Measurements from ENCODE around the gene DUOXA1.

DNA sequence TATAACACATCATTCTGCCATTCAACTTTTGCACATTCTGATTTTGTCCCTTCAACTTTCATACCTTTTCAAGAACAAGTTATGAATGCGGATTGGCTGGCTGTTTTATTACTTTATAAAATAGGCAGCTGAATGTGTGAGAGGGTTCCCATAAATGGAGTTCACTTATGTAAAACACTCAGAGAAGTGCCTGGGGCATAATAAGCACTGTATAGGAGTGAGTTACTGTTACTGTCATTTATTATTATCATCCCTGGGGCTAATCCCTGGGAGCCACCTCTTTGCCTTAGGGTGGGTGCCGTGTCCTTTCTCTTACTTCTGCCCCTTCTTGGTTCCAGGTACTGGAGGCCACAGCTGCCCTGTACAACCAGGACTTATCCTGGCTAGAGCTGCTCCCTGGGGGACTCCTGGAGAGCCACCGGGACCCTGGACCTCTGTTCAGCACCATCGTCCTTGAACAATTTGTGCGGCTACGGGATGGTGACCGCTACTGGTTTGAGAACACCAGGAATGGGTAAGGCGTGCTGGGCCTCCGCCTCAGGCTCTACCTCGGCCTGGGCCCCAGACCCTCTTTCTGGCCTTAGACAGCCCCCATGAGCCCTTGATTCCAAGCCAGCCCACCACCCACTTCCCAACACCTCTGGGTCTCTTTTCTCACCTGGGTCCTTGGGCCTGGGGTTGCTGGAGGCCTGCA lies 11.0 kb upstream of the DUOXA1 start:
- TF ChIP-seq, protein P1, sequence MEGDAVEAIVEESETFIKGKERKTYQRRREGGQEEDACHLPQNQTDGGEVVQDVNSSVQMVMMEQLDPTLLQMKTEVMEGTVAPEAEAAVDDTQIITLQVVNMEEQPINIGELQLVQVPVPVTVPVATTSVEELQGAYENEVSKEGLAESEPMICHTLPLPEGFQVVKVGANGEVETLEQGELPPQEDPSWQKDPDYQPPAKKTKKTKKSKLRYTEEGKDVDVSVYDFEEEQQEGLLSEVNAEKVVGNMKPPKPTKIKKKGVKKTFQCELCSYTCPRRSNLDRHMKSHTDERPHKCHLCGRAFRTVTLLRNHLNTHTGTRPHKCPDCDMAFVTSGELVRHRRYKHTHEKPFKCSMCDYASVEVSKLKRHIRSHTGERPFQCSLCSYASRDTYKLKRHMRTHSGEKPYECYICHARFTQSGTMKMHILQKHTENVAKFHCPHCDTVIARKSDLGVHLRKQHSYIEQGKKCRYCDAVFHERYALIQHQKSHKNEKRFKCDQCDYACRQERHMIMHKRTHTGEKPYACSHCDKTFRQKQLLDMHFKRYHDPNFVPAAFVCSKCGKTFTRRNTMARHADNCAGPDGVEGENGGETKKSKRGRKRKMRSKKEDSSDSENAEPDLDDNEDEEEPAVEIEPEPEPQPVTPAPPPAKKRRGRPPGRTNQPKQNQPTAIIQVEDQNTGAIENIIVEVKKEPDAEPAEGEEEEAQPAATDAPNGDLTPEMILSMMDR (IDR thresholded peaks at IDR 0.05 in 4 of 5, conservative IDR thresholded peaks at IDR 0.05 in 1 of 5) = no peak
- TF ChIP-seq POLR2A (IDR thresholded peaks at IDR 0.05) = no peak
